ENCODE results near the gene L3MBTL4. TPM values are rescaled to one million over a fixed set of nuclear protein-coding genes. Genes with fewer than 3 reads are reported as not detected.

Gene L3MBTL4
- total RNA-seq, 1 experiment from 2014 or later = not detected

DNA sequence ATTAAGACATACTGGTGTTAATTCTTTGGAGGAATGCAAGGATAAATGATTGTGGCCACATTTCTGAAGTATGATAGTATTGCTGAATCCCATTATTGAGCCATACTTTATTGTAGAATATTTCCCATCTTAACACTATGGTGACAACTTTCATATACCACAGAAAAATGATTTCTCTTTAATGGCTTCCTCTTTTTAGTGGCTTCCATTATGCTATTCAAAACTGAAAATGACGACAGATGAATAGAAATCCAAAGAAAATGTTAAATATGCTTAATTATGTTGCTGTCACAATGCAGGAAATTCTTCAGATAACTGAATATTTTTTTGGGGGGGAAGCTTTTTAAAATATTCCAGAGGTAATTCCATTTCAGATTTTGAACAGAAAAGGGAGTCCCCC lies 430.5 kb downstream of the L3MBTL4 start:
- Histone ChIP-seq H3K36me3 (ENCODE audit: insufficient read depth, low read length, poor library complexity, severe bottlenecking) (no peaks in the 10 kb centered on the region), H3K9me3 (ENCODE audit: low read depth, low read length, poor library complexity, severe bottlenecking) (peaks cover 18% of the 10 kb centered on the region), H3K27me3 (replicated peaks; ENCODE audit: insufficient read depth, low read depth, low read length, poor library complexity) (no peaks in the 10 kb centered on the region), H3K4me3 (ENCODE audit: low read depth, low read length, poor library complexity, severe bottlenecking) (no peak overlapping the region), H3K27ac (ENCODE audit: low read depth, low read length, poor library complexity, severe bottlenecking) (no peak overlapping the region), H3K4me1 (ENCODE audit: insufficient read depth, low read length, poor library complexity, severe bottlenecking) (no peaks in the 10 kb centered on the region)
- no TSS peak for BruUV-seq (replicated peaks)
- TF ChIP-seq, protein P1, sequence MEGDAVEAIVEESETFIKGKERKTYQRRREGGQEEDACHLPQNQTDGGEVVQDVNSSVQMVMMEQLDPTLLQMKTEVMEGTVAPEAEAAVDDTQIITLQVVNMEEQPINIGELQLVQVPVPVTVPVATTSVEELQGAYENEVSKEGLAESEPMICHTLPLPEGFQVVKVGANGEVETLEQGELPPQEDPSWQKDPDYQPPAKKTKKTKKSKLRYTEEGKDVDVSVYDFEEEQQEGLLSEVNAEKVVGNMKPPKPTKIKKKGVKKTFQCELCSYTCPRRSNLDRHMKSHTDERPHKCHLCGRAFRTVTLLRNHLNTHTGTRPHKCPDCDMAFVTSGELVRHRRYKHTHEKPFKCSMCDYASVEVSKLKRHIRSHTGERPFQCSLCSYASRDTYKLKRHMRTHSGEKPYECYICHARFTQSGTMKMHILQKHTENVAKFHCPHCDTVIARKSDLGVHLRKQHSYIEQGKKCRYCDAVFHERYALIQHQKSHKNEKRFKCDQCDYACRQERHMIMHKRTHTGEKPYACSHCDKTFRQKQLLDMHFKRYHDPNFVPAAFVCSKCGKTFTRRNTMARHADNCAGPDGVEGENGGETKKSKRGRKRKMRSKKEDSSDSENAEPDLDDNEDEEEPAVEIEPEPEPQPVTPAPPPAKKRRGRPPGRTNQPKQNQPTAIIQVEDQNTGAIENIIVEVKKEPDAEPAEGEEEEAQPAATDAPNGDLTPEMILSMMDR (conservative IDR thresholded peaks at IDR 0.05; ENCODE audit: low read depth, low read length) = no peak
- TF ChIP-seq EZH2 (IDR thresholded peaks at IDR 0.05; ENCODE audit: borderline replicate concordance, low read depth, low read length, poor library complexity, severe bottlenecking) = no peak
- POLR2A ChIA-PET (ENCODE audit: low non-redundant PET) = no interaction called here
- CTCF ChIA-PET = no interaction called here
- no peak for DNase-seq (ENCODE audit: low spot score)
- intact Hi-C loops (cut with micrococcal nuclease; ENCODE audit: unreplicated experiment) = no loop called here

DNA sequence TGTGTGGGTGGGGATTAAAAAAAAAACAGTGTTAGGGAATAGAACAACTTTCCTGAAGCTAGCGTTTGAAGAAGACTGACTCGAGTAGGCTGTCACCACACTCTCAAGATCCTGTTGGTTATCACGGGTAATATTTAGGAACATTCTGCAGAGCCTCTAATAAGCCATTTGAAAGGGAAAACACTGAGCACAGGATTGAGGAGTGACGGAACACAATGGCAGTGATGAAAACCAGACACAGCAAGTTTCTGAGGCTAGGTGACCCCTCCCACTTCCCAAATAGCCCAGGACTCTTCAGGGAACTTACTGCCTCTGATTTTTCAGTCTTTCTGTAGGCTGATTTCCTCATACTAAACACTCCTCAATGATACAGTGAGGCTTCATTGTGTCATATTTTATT lies 431.2 kb downstream of the L3MBTL4 start:
- intact Hi-C loops (cut with micrococcal nuclease; ENCODE audit: unreplicated experiment) = no loop called here
- no peak for DNase-seq (ENCODE audit: low spot score)
- ChIA-PET POLR2A (ENCODE audit: low non-redundant PET) (no interaction called here), CTCF (no interaction called here)
- no TSS peak for BruUV-seq (replicated peaks)
- H3K27me3 ChIP-seq (replicated peaks; ENCODE audit: insufficient read depth, low read depth, low read length, poor library complexity) = no peaks in the 10 kb centered on the region
- no peak overlapping the region for H3K27ac ChIP-seq (ENCODE audit: low read depth, low read length, poor library complexity, severe bottlenecking)
- peaks cover 13% of the 10 kb centered on the region for H3K9me3 ChIP-seq (ENCODE audit: low read depth, low read length, poor library complexity, severe bottlenecking)
- H3K4me3 ChIP-seq (ENCODE audit: low read depth, low read length, poor library complexity, severe bottlenecking) = no peak overlapping the region
- TF ChIP-seq, protein P1 (conservative IDR thresholded peaks at IDR 0.05; ENCODE audit: low read depth, low read length) = no peak
- TF ChIP-seq EZH2 (IDR thresholded peaks at IDR 0.05; ENCODE audit: borderline replicate concordance, low read depth, low read length, poor library complexity, severe bottlenecking) = no peak
- no peaks in the 10 kb centered on the region for H3K36me3 ChIP-seq (ENCODE audit: insufficient read depth, low read length, poor library complexity, severe bottlenecking)
- H3K4me1 ChIP-seq (ENCODE audit: insufficient read depth, low read length, poor library complexity, severe bottlenecking) = no peaks in the 10 kb centered on the region

DNA sequence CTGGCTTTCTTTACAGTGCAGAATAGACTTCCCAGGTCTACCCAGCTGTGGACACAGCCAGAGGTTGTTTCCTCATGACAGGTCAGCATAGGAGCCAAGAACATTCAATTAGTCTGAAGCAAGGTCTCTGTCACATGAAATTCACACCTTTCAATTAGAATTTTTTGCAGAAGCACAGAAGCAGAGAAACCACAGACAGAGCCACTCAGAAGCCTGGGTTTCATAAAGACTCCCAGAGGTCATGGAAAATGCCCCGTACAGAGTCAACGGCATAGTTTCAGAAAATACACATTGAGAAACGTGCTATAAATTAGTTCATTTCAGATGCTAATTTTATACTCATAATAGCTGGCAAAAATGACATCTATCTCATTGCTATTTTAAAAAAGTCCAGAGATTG lies 432.4 kb downstream of the L3MBTL4 start:
- Histone ChIP-seq H3K4me1 (ENCODE audit: insufficient read depth, low read length, poor library complexity, severe bottlenecking) (no peaks in the 10 kb centered on the region), H3K4me3 (ENCODE audit: low read depth, low read length, poor library complexity, severe bottlenecking) (no peak overlapping the region), H3K36me3 (ENCODE audit: insufficient read depth, low read length, poor library complexity, severe bottlenecking) (no peaks in the 10 kb centered on the region), H3K9me3 (ENCODE audit: low read depth, low read length, poor library complexity, severe bottlenecking) (peaks cover 13% of the 10 kb centered on the region), H3K27me3 (replicated peaks; ENCODE audit: insufficient read depth, low read depth, low read length, poor library complexity) (no peaks in the 10 kb centered on the region), H3K27ac (ENCODE audit: low read depth, low read length, poor library complexity, severe bottlenecking) (no peak overlapping the region)
- no peak for TF ChIP-seq EZH2 (IDR thresholded peaks at IDR 0.05; ENCODE audit: borderline replicate concordance, low read depth, low read length, poor library complexity, severe bottlenecking)
- TF ChIP-seq, protein P1 (conservative IDR thresholded peaks at IDR 0.05; ENCODE audit: low read depth, low read length) = no peak
- DNase-seq (ENCODE audit: low spot score) = no peak
- no TSS peak for BruUV-seq (replicated peaks)
- intact Hi-C loops (cut with micrococcal nuclease; ENCODE audit: unreplicated experiment) = no loop called here
- ChIA-PET CTCF (no interaction called here), POLR2A (ENCODE audit: low non-redundant PET) (no interaction called here)
